Measurements from ENCODE around the gene PAN2.

DNA sequence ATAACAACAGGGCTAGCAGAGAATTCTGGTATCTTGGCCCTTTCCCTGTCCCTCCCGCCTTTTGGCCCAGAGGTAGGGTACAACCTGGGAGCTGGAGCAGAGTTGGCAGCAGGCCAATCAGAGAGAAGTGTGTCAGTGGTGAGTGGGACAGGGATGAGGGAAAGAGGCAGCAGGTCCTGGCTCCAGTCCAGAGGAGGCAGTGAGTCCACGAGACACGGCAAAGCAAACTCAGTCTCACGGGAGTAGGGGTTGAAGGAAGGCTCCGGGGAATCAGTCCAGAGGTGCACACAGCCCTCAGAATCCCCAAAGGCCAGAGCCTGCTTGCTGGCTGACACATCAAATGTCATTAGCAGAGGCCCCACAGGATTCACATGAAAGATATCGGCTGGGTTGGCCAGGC is 7.3 kb downstream of the PAN2 start:
- TF ChIP-seq, protein P1, sequence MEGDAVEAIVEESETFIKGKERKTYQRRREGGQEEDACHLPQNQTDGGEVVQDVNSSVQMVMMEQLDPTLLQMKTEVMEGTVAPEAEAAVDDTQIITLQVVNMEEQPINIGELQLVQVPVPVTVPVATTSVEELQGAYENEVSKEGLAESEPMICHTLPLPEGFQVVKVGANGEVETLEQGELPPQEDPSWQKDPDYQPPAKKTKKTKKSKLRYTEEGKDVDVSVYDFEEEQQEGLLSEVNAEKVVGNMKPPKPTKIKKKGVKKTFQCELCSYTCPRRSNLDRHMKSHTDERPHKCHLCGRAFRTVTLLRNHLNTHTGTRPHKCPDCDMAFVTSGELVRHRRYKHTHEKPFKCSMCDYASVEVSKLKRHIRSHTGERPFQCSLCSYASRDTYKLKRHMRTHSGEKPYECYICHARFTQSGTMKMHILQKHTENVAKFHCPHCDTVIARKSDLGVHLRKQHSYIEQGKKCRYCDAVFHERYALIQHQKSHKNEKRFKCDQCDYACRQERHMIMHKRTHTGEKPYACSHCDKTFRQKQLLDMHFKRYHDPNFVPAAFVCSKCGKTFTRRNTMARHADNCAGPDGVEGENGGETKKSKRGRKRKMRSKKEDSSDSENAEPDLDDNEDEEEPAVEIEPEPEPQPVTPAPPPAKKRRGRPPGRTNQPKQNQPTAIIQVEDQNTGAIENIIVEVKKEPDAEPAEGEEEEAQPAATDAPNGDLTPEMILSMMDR (conservative IDR thresholded peaks at IDR 0.05): no peak
- TF ChIP-seq EZH2 (IDR thresholded peaks at IDR 0.05; ENCODE audit: low read depth): no peak

Data from PC-9 (cell line).